Transverse colon (tissue), 4 donors: ENCODE data around the gene PCLO.
"Not testable (repeated sequence)": the region's sequence is repeated elsewhere in the genome, so short reads cannot be mapped to it uniquely, and the experiment has no call there.

Source experiments
- EP300 ChIP-seq: sonication (generic); formaldehyde crosslinking; IDR thresholded peaks from one replicate; pipeline ENCODE4 v1.6.1; 2017; ENCODE audit warnings: antibody characterized with exemption, low read depth
- POLR2A ChIP-seq: fragments of 450-650 bp; IDR thresholded peaks from one replicate; pipeline ENCODE4 v1.6.1; 2016; ENCODE audit warnings: antibody characterized with exemption, mild to moderate bottlenecking, moderate library complexity
- POLR2AphosphoS5 ChIP-seq, 3 donors: sonication (generic); formaldehyde crosslinking; IDR thresholded peaks; one replicate each; pipeline ENCODE4 v1.6.1; 2016; ENCODE audit warnings: antibody characterized with exemption in 3 of 3
- TF ChIP-seq, protein P1 (sequence below), 5 experiments: fragments of 200-600 bp in 3 of 5; fragments of 450-650 bp in 2 of 5; sonication (generic) in 3 of 5; IDR thresholded peaks; 1 replicate in 2 of 5; 2 replicates in 3 of 5; pipeline ENCODE4 v1.5.1; 2016 to 2017; ENCODE audit warnings: antibody characterized with exemption in 5 of 5, inconsistent platforms in 3 of 5, mild to moderate bottlenecking in 2 of 5, moderate library complexity in 1 of 5

DNA sequence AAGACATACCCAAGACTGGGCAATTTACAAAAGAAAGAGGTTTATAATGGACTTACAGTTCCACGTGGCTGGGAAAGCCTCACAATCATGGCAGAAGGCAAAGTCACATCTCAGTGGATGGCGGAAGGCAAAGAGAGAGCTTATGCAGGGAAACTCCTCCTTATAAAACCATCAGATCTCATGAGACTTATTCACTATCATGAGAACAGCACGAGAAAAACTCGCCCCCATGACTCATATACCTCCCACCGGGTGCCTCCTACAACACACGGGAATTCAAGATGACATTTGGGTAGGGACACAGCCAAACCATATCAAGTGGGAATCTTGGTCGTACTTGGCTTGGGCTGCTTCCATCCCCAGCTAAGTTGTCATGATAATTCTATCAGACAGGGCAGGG is 268.3 kb downstream of the PCLO start:
- not testable (repeated sequence) for TF ChIP-seq POLR2A; POLR2AphosphoS5 (IDR thresholded peaks at IDR 0.05); EP300
- TF ChIP-seq, protein P1, sequence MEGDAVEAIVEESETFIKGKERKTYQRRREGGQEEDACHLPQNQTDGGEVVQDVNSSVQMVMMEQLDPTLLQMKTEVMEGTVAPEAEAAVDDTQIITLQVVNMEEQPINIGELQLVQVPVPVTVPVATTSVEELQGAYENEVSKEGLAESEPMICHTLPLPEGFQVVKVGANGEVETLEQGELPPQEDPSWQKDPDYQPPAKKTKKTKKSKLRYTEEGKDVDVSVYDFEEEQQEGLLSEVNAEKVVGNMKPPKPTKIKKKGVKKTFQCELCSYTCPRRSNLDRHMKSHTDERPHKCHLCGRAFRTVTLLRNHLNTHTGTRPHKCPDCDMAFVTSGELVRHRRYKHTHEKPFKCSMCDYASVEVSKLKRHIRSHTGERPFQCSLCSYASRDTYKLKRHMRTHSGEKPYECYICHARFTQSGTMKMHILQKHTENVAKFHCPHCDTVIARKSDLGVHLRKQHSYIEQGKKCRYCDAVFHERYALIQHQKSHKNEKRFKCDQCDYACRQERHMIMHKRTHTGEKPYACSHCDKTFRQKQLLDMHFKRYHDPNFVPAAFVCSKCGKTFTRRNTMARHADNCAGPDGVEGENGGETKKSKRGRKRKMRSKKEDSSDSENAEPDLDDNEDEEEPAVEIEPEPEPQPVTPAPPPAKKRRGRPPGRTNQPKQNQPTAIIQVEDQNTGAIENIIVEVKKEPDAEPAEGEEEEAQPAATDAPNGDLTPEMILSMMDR (IDR thresholded peaks at IDR 0.05), result not testable (repeated sequence)
